ENCODE results near the gene MEX3D.

The MEX3D gene

GRCh38 chr19:1592755-1593500 lies 24.8 kb upstream of the MEX3D start, which contains the start of gene MBD3:
TSS of gene MBD3 (minus strand) at chr19:1592865. CDS start at chr19:1592631, 234 bp downstream.
- peak; percentile 89 for DNase-seq

- DNase-seq: peak; percentile 84
These were observed 24.1 kb upstream of the MEX3D start for GRCh38 chr19:1592024-1592754.

GRCh38 chr19:1591421-1592023 lies 23.4 kb upstream of the MEX3D start:
- no peak for DNase-seq

- no peak for DNase-seq
These were observed 22.7 kb upstream of the MEX3D start for GRCh38 chr19:1590641-1591397.

GRCh38 chr19:1587872-1588271 lies 19.7 kb upstream of the MEX3D start:
- DNase-seq: no peak

GRCh38 chr19:1585243-1585580 lies 17.1 kb upstream of the MEX3D start:
- no peak for DNase-seq

- DNase-seq: no peak
These were observed 16.5 kb upstream of the MEX3D start for GRCh38 chr19:1584500-1585242.

- DNase-seq: no peak
These were observed 14.1 kb upstream of the MEX3D start for GRCh38 chr19:1582201-1582600.

- DNase-seq: no peak
These were observed 12.8 kb upstream of the MEX3D start for GRCh38 chr19:1580957-1581356.

- DNase-seq: no peak
These were observed 12.3 kb upstream of the MEX3D start for GRCh38 chr19:1580382-1580781.

- no peak for DNase-seq
These were observed 11.1 kb upstream of the MEX3D start for GRCh38 chr19:1579222-1579621.

GRCh38 chr19:1577929-1578618 lies 9.9 kb upstream of the MEX3D start:
- DNase-seq: no peak

GRCh38 chr19:1577090-1577928 lies 9.2 kb upstream of the MEX3D start:
- no peak for DNase-seq

GRCh38 chr19:1576242-1577089 lies 8.3 kb upstream of the MEX3D start:
- DNase-seq: no peak

- no peak for DNase-seq
These were observed 7.5 kb upstream of the MEX3D start for GRCh38 chr19:1575323-1576241.

- DNase-seq: no peak
These were observed 6.4 kb upstream of the MEX3D start for GRCh38 chr19:1574354-1575136.

- no peak for DNase-seq
These were observed 4.7 kb upstream of the MEX3D start for GRCh38 chr19:1572795-1573194.

- DNase-seq: no peak
These were observed 3.2 kb upstream of the MEX3D start for GRCh38 chr19:1571358-1571757.

All from CD4-positive, alpha-beta T cell treated with Interleukin-17A for 1 hour (primary cell).